NCI-H510A treated with DMSO at 0.1 percent for 48 hours (cell line): ENCODE data around the gene ARL8A.

ENCODE experiments used
- DNase-seq: peaks from one replicate; lab custom pipeline; 2025; lab: John Stamatoyannopoulos, UW

The ARL8A gene

GRCh38 chr1:202135221-202135721 lies 9.3 kb downstream of the ARL8A start:
- DNase-seq = peak; percentile 57

- no peak for DNase-seq
Observed at GRCh38 chr1:202134645-202135172, 9.8 kb downstream of the ARL8A start.

- DNase-seq = no peak
Observed at GRCh38 chr1:202133989-202134388, 10.5 kb downstream of the ARL8A start.

GRCh38 chr1:202133496-202133895 lies 11.0 kb downstream of the ARL8A start:
- DNase-seq = no peak

- DNase-seq = peak; percentile 23
Observed at GRCh38 chr1:202133001-202133400, 11.5 kb downstream of the ARL8A start.

- DNase-seq = no peak
Observed at GRCh38 chr1:202131956-202132821, 12.3 kb downstream of the ARL8A start.

GRCh38 chr1:202130816-202131522 lies 13.6 kb downstream of the ARL8A start:
- DNase-seq = no peak

GRCh38 chr1:202130297-202130721 lies 14.2 kb downstream of the ARL8A start:
- DNase-seq = no peak

- no peak for DNase-seq
Observed at GRCh38 chr1:202129453-202130296, 14.9 kb downstream of the ARL8A start.

GRCh38 chr1:202127836-202128622 lies 16.5 kb downstream of the ARL8A start:
- DNase-seq = no peak

- no peak for DNase-seq
Observed at GRCh38 chr1:202127061-202127460, 17.5 kb downstream of the ARL8A start.

- DNase-seq = no peak
Observed at GRCh38 chr1:202126426-202126825, 18.1 kb downstream of the ARL8A start.

GRCh38 chr1:202125611-202126010 lies 18.9 kb downstream of the ARL8A start:
- DNase-seq = no peak

GRCh38 chr1:202124142-202124541 lies 20.4 kb downstream of the ARL8A start:
- no peak for DNase-seq

GRCh38 chr1:202123336-202123813 lies 21.2 kb downstream of the ARL8A start:
- no peak for DNase-seq

GRCh38 chr1:202122639-202123335 lies 21.8 kb downstream of the ARL8A start, which contains the start of gene GPR37L1:
GPR37L1 (plus strand) TSS chr1:202122917; CDS start chr1:202122964, 47 bp downstream.
- DNase-seq = peak; percentile 42

- no peak for DNase-seq
Observed at GRCh38 chr1:202121006-202121405, 23.5 kb downstream of the ARL8A start.

GRCh38 chr1:202117898-202118371 lies 26.6 kb downstream of the ARL8A start:
- no peak for DNase-seq

GRCh38 chr1:202116287-202116686 lies 28.2 kb downstream of the ARL8A start:
- DNase-seq = no peak
